ENCODE data around the gene UBAC2. TPM values are rescaled to one million over a fixed set of nuclear protein-coding genes. Genes with fewer than 3 reads are reported as not detected.

The UBAC2 gene
- total RNA-seq, 1 experiment from 2014 or later, result 41.0 TPM

DNA sequence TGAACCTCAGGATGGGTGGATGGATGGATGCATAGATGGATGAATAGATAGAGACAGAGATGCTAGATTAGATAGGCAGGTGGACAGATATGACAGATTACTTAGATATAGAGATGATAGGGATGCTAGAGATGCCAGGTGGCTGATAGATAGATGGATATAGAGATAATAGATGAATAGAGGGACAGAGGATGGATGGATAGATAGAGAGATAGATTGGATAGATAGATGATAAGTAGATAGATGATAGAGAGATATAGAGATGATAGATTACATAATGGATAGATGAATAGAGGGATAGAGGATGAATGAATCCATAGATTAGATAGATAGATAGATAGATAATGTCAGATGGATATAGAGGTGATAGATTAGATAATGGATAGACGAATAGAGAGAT, 212.2 kb downstream of the UBAC2 start:
- TF ChIP-seq, protein P1, sequence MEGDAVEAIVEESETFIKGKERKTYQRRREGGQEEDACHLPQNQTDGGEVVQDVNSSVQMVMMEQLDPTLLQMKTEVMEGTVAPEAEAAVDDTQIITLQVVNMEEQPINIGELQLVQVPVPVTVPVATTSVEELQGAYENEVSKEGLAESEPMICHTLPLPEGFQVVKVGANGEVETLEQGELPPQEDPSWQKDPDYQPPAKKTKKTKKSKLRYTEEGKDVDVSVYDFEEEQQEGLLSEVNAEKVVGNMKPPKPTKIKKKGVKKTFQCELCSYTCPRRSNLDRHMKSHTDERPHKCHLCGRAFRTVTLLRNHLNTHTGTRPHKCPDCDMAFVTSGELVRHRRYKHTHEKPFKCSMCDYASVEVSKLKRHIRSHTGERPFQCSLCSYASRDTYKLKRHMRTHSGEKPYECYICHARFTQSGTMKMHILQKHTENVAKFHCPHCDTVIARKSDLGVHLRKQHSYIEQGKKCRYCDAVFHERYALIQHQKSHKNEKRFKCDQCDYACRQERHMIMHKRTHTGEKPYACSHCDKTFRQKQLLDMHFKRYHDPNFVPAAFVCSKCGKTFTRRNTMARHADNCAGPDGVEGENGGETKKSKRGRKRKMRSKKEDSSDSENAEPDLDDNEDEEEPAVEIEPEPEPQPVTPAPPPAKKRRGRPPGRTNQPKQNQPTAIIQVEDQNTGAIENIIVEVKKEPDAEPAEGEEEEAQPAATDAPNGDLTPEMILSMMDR (IDR thresholded peaks at IDR 0.05; ENCODE audit: unreplicated experiment), result no peak
- intact Hi-C loops (cut with micrococcal nuclease; ENCODE audit: unreplicated experiment), result no loop called here

DNA sequence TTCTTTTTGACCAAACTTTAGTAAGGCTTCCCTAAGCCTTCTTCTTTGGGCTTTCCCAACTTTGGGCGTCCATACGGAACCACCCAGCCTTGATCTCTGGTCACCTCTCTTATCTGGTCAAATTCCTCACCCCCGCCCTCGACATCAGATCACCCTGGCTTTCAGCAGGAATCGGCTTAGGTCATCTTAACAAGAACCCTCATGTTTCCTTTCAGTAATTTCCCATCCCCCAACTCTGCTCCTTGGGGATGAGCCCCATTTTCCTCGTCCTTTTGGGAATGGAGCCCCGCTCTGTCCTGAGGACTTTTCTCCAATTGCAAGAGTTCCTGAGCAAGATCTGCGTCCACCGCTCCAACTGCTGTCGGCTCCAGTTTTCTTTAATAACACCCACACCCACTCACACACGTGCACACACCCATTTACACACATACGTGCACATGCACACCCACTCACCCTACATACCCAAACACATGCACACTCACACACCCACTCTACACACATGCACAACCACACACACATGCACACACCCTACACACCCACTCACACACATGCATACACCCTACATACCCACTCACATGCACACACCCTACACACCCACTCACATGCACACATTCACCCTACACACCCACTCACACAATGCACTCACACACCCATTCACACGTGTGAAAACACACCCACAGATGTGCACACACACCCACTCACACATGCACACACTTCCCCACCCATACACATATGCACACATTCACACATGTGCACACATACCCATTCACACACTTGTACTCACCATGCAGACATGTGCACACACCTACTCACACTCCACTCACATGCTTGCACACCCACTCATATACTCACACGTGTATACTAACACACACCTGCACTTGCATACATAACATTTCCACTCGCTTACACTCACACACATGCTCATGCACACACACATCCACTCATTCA, 213.7 kb downstream of the UBAC2 start:
- Mint-ChIP-seq H3K27me3 (ENCODE audit: unreplicated experiment) (no peaks in the 10 kb centered on the region), H3K27ac (ENCODE audit: unreplicated experiment) (no peak overlapping the region), H3K4me3 (ENCODE audit: low read depth, unreplicated experiment) (no peak overlapping the region), H3K4me1 (ENCODE audit: low read depth, unreplicated experiment) (no peaks in the 10 kb centered on the region), H3K9me3 (ENCODE audit: low read depth, unreplicated experiment) (no peaks in the 10 kb centered on the region), H3K36me3 (ENCODE audit: insufficient read depth, unreplicated experiment) (no peaks in the 10 kb centered on the region)
- TF ChIP-seq, protein P1 (IDR thresholded peaks at IDR 0.05; ENCODE audit: unreplicated experiment), result no peak
- CTCF ChIA-PET, result no interaction called here
- DNase-seq, result no peak
- no TSS peak for BruUV-seq (replicated peaks)
- intact Hi-C loops (cut with micrococcal nuclease; ENCODE audit: unreplicated experiment), result no loop called here

More for the DNA sequence above, 212.2 kb downstream of the UBAC2 start:
- H3K27ac Mint-ChIP-seq (ENCODE audit: unreplicated experiment), result no peak overlapping the region
- H3K9me3 Mint-ChIP-seq (ENCODE audit: low read depth, unreplicated experiment), result no peaks in the 10 kb centered on the region
- no peaks in the 10 kb centered on the region for H3K36me3 Mint-ChIP-seq (ENCODE audit: insufficient read depth, unreplicated experiment)
- DNase-seq, result no peak
- CTCF ChIA-PET, result interaction anchor here (0.5 kb wide), 1 partner anchor 1151 kb away, joined by 3 read pairs; no protein-coding TSS in a partner anchor
- H3K4me3 Mint-ChIP-seq (ENCODE audit: low read depth, unreplicated experiment), result no peak overlapping the region
- no peaks in the 10 kb centered on the region for H3K27me3 Mint-ChIP-seq (ENCODE audit: unreplicated experiment)
- no peaks in the 10 kb centered on the region for H3K4me1 Mint-ChIP-seq (ENCODE audit: low read depth, unreplicated experiment)
- no TSS peak for BruUV-seq (replicated peaks)

DNA sequence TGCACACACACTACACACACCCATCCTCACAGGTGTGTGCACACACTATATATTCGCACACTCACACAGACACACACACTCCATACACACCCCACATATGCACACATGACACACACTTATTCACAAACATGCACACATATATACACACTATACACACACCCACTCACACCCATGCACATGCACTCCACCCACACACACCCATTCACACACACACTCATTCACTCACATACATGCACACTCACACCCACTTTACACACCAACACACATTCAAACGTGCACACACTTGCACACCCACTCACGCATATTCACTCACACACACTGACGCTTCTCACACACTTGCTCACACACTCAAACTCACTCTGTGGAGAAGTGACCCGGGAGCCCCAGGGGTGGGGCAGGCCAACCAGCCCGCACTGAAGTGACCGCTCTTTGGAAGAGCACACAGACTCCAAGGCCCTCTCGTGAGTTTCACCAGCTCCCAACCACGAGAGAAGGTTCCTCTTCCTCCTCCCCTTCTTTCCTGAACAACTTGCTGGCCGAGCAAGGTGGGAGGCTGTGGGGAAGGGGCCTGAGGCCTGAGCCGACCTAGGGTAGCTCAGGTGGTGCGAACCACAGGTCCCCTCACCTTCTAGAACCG, 214.5 kb downstream of the UBAC2 start:
- BruUV-seq (replicated peaks), result no TSS peak
- H3K4me3 Mint-ChIP-seq (ENCODE audit: low read depth, unreplicated experiment), result no peak overlapping the region
- no peak overlapping the region for H3K27ac Mint-ChIP-seq (ENCODE audit: unreplicated experiment)
- H3K9me3 Mint-ChIP-seq (ENCODE audit: low read depth, unreplicated experiment), result no peaks in the 10 kb centered on the region
- intact Hi-C loops (cut with micrococcal nuclease; ENCODE audit: unreplicated experiment), result no loop called here
- H3K4me1 Mint-ChIP-seq (ENCODE audit: low read depth, unreplicated experiment), result no peaks in the 10 kb centered on the region
- TF ChIP-seq, protein P1 (IDR thresholded peaks at IDR 0.05; ENCODE audit: unreplicated experiment), result no peak
- DNase-seq, result no peak
- no peaks in the 10 kb centered on the region for H3K36me3 Mint-ChIP-seq (ENCODE audit: insufficient read depth, unreplicated experiment)
- CTCF ChIA-PET, result no interaction called here
- H3K27me3 Mint-ChIP-seq (ENCODE audit: unreplicated experiment), result no peaks in the 10 kb centered on the region

DNA sequence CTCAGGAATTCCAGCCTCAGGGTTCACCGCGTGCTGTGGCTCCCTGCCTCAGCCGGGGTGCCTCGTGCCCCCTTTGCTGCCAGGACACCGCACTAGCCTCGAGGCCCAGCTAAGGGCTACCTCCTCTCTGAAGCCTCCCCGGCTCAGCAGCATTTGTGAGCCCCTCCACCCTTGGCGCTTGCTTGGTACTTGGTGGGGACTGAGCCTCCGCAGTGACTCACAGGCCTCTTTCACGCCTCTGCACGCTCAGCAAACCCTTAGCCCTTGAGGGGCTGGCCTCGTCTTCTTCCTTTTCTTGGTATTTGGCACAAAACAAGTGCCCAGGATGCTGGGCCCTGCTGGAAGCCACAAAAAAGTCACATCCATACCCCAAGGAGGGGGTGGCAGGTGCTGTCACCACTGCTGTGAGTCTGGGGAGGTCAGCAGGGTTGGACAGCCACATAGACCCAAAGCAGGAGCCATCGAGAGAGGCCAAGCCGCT, 215.2 kb downstream of the UBAC2 start:
- CTCF ChIA-PET, result no interaction called here
- intact Hi-C loops (cut with micrococcal nuclease; ENCODE audit: unreplicated experiment), result no loop called here
- Mint-ChIP-seq H3K4me3 (ENCODE audit: low read depth, unreplicated experiment) (no peak overlapping the region), H3K27me3 (ENCODE audit: unreplicated experiment) (no peaks in the 10 kb centered on the region), H3K4me1 (ENCODE audit: low read depth, unreplicated experiment) (no peaks in the 10 kb centered on the region), H3K9me3 (ENCODE audit: low read depth, unreplicated experiment) (no peaks in the 10 kb centered on the region), H3K36me3 (ENCODE audit: insufficient read depth, unreplicated experiment) (no peaks in the 10 kb centered on the region), H3K27ac (ENCODE audit: unreplicated experiment) (no peak overlapping the region)
- no peak for DNase-seq
- TF ChIP-seq, protein P1 (IDR thresholded peaks at IDR 0.05; ENCODE audit: unreplicated experiment), result no peak
- no TSS peak for BruUV-seq (replicated peaks)
